Trophoblast cell (in vitro differentiated cells and primary cell): ENCODE results near the gene TM7SF2. TPM values are rescaled to one million over a fixed set of nuclear protein-coding genes. Genes with fewer than 3 reads are reported as not detected.
A peak's percentile ranks its signal among the peaks of the same experiment; 100 is the strongest.

Experiments used
- DNase-seq, 2 donors: peaks; one replicate each; pipeline ENCODE4 v3.0.0-alpha.2; 2016
- H2AFZ ChIP-seq: 2 replicates; pipeline ENCODE4 v1.6.1; 2013; ENCODE audit warnings: low read length, moderate library complexity, mild to moderate bottlenecking; ENCODE audit not compliant: insufficient read depth, poor library complexity
- H2AK5ac ChIP-seq: 2 replicates; pipeline ENCODE4 v1.6.1; 2013; ENCODE audit warnings: mild to moderate bottlenecking, low read length
- H2BK120ac ChIP-seq: 2 replicates; pipeline ENCODE4 v1.6.1; 2013; ENCODE audit warnings: low read length, mild to moderate bottlenecking, moderate library complexity; ENCODE audit not compliant: insufficient read depth, poor library complexity
- H2BK12ac ChIP-seq: 2 replicates; pipeline ENCODE4 v1.6.1; 2013; ENCODE audit warnings: mild to moderate bottlenecking, low read length, moderate library complexity
- H2BK5ac ChIP-seq: 2 replicates; pipeline ENCODE4 v1.6.1; 2013; ENCODE audit warnings: low read length, low read depth, moderate library complexity, mild to moderate bottlenecking; ENCODE audit not compliant: poor library complexity
- H3K14ac ChIP-seq: 2 replicates; pipeline ENCODE4 v1.6.1; 2013; ENCODE audit warnings: mild to moderate bottlenecking, low read length
- H3K18ac ChIP-seq: 2 replicates; pipeline ENCODE4 v1.6.1; 2013; ENCODE audit warnings: mild to moderate bottlenecking, low read length
- H3K23ac ChIP-seq: 2 replicates; pipeline ENCODE4 v1.6.1; 2013; ENCODE audit warnings: low read length
- H3K27ac ChIP-seq: 2 replicates; pipeline ENCODE4 v1.5.1; 2013; ENCODE audit warnings: low read depth, mild to moderate bottlenecking, inconsistent platforms, low read length, moderate library complexity
- H3K27me3 ChIP-seq: 2 replicates; pipeline ENCODE4 v1.6.1; 2013; ENCODE audit warnings: inconsistent platforms, mild to moderate bottlenecking, low read length, moderate library complexity; ENCODE audit not compliant: insufficient read depth
- H3K36me3 ChIP-seq, 2 experiments: 1 replicate in 1 of 2; 2 replicates in 1 of 2; pipeline ENCODE4 v1.6.1; 2013; ENCODE audit warnings: low read length in 2 of 2, mild to moderate bottlenecking in 2 of 2, moderate library complexity in 1 of 2; ENCODE audit not compliant: insufficient read depth in 2 of 2, control insufficient read depth in 1 of 2
- H3K4ac ChIP-seq: 2 replicates; pipeline ENCODE4 v1.6.1; 2013; ENCODE audit warnings: low read depth, mild to moderate bottlenecking, low read length, moderate library complexity
- H3K4me1 ChIP-seq, 2 experiments: 1 replicate in 1 of 2; 2 replicates in 1 of 2; pipeline ENCODE4 v1.6.1; 2013; ENCODE audit warnings: low read length in 2 of 2, mild to moderate bottlenecking in 2 of 2, moderate library complexity in 1 of 2; ENCODE audit not compliant: insufficient read depth in 2 of 2, control insufficient read depth in 1 of 2
- H3K4me2 ChIP-seq: 2 replicates; pipeline ENCODE4 v1.6.1; 2013; ENCODE audit warnings: inconsistent platforms, mild to moderate bottlenecking, low read length, moderate library complexity
- H3K4me3 ChIP-seq: 2 replicates; pipeline ENCODE4 v1.5.1; 2013; ENCODE audit warnings: mild to moderate bottlenecking, low read depth, low read length, inconsistent platforms
- H3K79me1 ChIP-seq: one replicate; pipeline ENCODE4 v1.6.1; 2013; ENCODE audit warnings: low read length
- H3K79me2 ChIP-seq: 2 replicates; pipeline ENCODE4 v1.6.1; 2013; ENCODE audit warnings: low read length, mild to moderate bottlenecking; ENCODE audit not compliant: control insufficient read depth, insufficient read depth, poor library complexity
- H3K9ac ChIP-seq: 2 replicates; pipeline ENCODE4 v1.6.1; 2013; ENCODE audit warnings: mild to moderate bottlenecking, low read length
- H3K9me3 ChIP-seq: 2 replicates; pipeline ENCODE4 v1.6.1; 2013; ENCODE audit warnings: low read depth, mild to moderate bottlenecking, control low read depth, inconsistent platforms, low read length; ENCODE audit not compliant: insufficient read depth
- H4K12ac ChIP-seq: 2 replicates; pipeline ENCODE4 v1.6.1; 2013; ENCODE audit warnings: low read depth, mild to moderate bottlenecking, low read length, moderate library complexity
- H4K8ac ChIP-seq: 2 replicates; pipeline ENCODE4 v1.6.1; 2013; ENCODE audit warnings: low read depth, mild to moderate bottlenecking, low read length, moderate library complexity
- H4K91ac ChIP-seq: one replicate; pipeline ENCODE4 v1.6.1; 2013; ENCODE audit warnings: low read depth, mild to moderate bottlenecking, low read length, moderate library complexity
- WGBS: extraction: QIAGEN DNeasy Blood & Tissue Kit; methylation state at CpG from one replicate; pipeline ENCODE4 v1.1.7; 2013; ENCODE audit warnings: missing lambda C conversion rate; ENCODE audit not compliant: insufficient read length, insufficient coverage; ENCODE audit errors: extremely low coverage; 5-methylcytosine and 5-hydroxymethylcytosine counted together
- polyA plus RNA-seq: library from polyadenylated mRNA; stranded (reverse); fragments of 200-250 nt; gene quantifications from 2 replicates; pipeline ENCODE4 v1.2.3, GENCODE V29; 2013

The TM7SF2 gene
- 65.1 and 67.5 TPM in 2 replicates for polyA plus RNA-seq

- Histone ChIP-seq H3K27ac (peak within 1 kb of the TSS; percentile 40), H3K79me2 (peaks cover 14% of the 10 kb centered on the region), H3K9ac (peak within 1 kb of the TSS; percentile 18), H2BK120ac (no peak within 1 kb of the TSS), H2BK5ac (peak within 1 kb of the TSS; percentile 37), H3K4me2 (peak within 1 kb of the TSS; percentile 74), H2BK12ac (no peak within 1 kb of the TSS), H4K12ac (peak within 1 kb of the TSS; percentile 73), H4K91ac (peak within 1 kb of the TSS; percentile 40), H3K4me1 (peaks cover 17 to 20% of the 10 kb centered on the region in 2 experiments), H3K36me3 (peaks cover 43 to 48% of the 10 kb centered on the region in 2 experiments), H3K18ac (peak within 1 kb of the TSS; percentile 24), H3K14ac (peak within 1 kb of the TSS; percentile 54), H2AFZ (peak within 1 kb of the TSS; percentile 51), H2AK5ac (peak within 1 kb of the TSS; percentile 15), H4K8ac (peak within 1 kb of the TSS; percentile 69), H3K4ac (peak within 1 kb of the TSS; percentile 38), H3K4me3 (peak within 1 kb of the TSS; percentile 76), H3K9me3 (no peaks in the 10 kb centered on the region), H3K79me1 (peaks cover 13% of the 10 kb centered on the region), H3K27me3 (no peaks in the 10 kb centered on the region), H3K23ac (no peak within 1 kb of the TSS)
- WGBS = no CpG with 5 or more reads among the region's 64 CpGs
- peak; percentile 95 for DNase-seq
Measured at GRCh38 chr11:65111744-65112545, at the start of gene TM7SF2. TSS of gene TM7SF2 (plus strand) at chr11:65111872. CDS start at chr11:65112016, 144 bp downstream.

DNA sequence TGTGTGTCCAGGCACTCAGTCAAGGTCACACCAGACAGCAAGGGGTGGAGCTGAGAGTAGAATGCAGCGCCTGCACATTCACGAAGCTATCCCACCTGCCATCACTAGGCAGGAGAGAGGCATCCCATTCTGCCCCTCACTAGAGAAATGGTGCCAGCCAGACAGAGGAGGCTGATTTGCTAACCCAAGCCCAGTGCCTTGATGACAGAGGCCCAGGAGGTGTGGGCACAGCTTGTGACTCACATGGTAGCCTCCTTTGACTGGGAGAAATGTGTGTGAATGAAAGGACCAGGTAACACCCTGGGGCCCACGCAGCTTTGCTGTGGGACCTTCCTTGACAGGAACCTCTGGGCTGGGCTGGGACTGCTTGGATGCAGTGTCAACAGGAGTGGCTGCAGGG, 48.1 kb upstream of the TM7SF2 start:
- WGBS = no CpG with 5 or more reads among the region's 3 CpGs
- H3K4me1 ChIP-seq = peaks cover 8 to 10% of the 10 kb centered on the region in 2 experiments
- H2AK5ac ChIP-seq = no peak overlapping the region
- H3K36me3 ChIP-seq = no peaks in the 10 kb centered on the region
- H3K23ac ChIP-seq = no peak overlapping the region
- H3K27ac ChIP-seq = no peak overlapping the region
- no peak overlapping the region for H2AFZ ChIP-seq
- no peak overlapping the region for H3K4me2 ChIP-seq
- H4K8ac ChIP-seq = no peak overlapping the region
- H3K9ac ChIP-seq = no peak overlapping the region
- no peaks in the 10 kb centered on the region for H3K27me3 ChIP-seq
- H3K18ac ChIP-seq = no peak overlapping the region
- H2BK120ac ChIP-seq = no peak overlapping the region
- no peaks in the 10 kb centered on the region for H3K79me2 ChIP-seq
- H3K14ac ChIP-seq = no peak overlapping the region
- H4K12ac ChIP-seq = no peak overlapping the region
- no peak overlapping the region for H3K4ac ChIP-seq
- H4K91ac ChIP-seq = no peak overlapping the region
- H3K9me3 ChIP-seq = no peaks in the 10 kb centered on the region
- no peak overlapping the region for H2BK5ac ChIP-seq
- no peak for DNase-seq
- H3K79me1 ChIP-seq = no peaks in the 10 kb centered on the region
- no peak overlapping the region for H2BK12ac ChIP-seq
- H3K4me3 ChIP-seq = no peak overlapping the region

- Histone ChIP-seq H4K8ac (no peak overlapping the region), H3K4me1 (peaks cover 8 to 10% of the 10 kb centered on the region in 2 experiments)
Measured at GRCh38 chr11:65064847-65065240, 46.8 kb upstream of the TM7SF2 start.

GRCh38 chr11:65065851-65066250, 45.8 kb upstream of the TM7SF2 start:
- no CpG with 5 or more reads among the region's 7 CpGs for WGBS
- H3K4ac ChIP-seq = no peak overlapping the region
- H3K27me3 ChIP-seq = no peaks in the 10 kb centered on the region
- no peak overlapping the region for H4K12ac ChIP-seq
- H2BK5ac ChIP-seq = no peak overlapping the region
- no peak for DNase-seq
- no peak overlapping the region for H2BK12ac ChIP-seq
- no peak overlapping the region for H2AFZ ChIP-seq
- H4K8ac ChIP-seq = peak overlapping the region; percentile 30
- no peak overlapping the region for H3K4me3 ChIP-seq
- no peaks in the 10 kb centered on the region for H3K9me3 ChIP-seq
- H3K9ac ChIP-seq = no peak overlapping the region
- H3K4me2 ChIP-seq = no peak overlapping the region
- peaks cover 8 to 10% of the 10 kb centered on the region in 2 experiments for H3K4me1 ChIP-seq
- H4K91ac ChIP-seq = no peak overlapping the region
- H3K79me1 ChIP-seq = no peaks in the 10 kb centered on the region
- no peak overlapping the region for H3K18ac ChIP-seq
- H3K23ac ChIP-seq = no peak overlapping the region
- H2AK5ac ChIP-seq = no peak overlapping the region
- H3K79me2 ChIP-seq = no peaks in the 10 kb centered on the region
- H2BK120ac ChIP-seq = no peak overlapping the region
- H3K27ac ChIP-seq = no peak overlapping the region
- H3K36me3 ChIP-seq = no peaks in the 10 kb centered on the region
- no peak overlapping the region for H3K14ac ChIP-seq

More at GRCh38 chr11:65064847-65065240, 46.8 kb upstream of the TM7SF2 start:
- Histone ChIP-seq H4K91ac (no peak overlapping the region), H3K4ac (no peak overlapping the region), H3K9ac (no peak overlapping the region), H3K27ac (no peak overlapping the region), H3K36me3 (no peaks in the 10 kb centered on the region), H3K79me1 (no peaks in the 10 kb centered on the region), H3K27me3 (no peaks in the 10 kb centered on the region), H3K9me3 (no peaks in the 10 kb centered on the region), H3K4me2 (no peak overlapping the region), H2BK120ac (no peak overlapping the region), H3K18ac (no peak overlapping the region), H2AK5ac (no peak overlapping the region), H2BK12ac (no peak overlapping the region), H3K14ac (no peak overlapping the region), H2BK5ac (no peak overlapping the region), H2AFZ (no peak overlapping the region), H3K4me3 (no peak overlapping the region), H4K12ac (no peak overlapping the region), H3K79me2 (no peaks in the 10 kb centered on the region), H3K23ac (no peak overlapping the region)
- DNase-seq = no peak
- no CpG with 5 or more reads among the region's 4 CpGs for WGBS
